Activated CD4-positive, alpha-beta memory T cell treated with anti-CD3 and anti-CD28 coated beads for 36 hours (primary cell): ENCODE results near the gene RABGAP1L. TPM values are rescaled to one million over a fixed set of nuclear protein-coding genes. Genes with fewer than 3 reads are reported as not detected.

Experiments
- CTCF ChIA-PET: fragments of 350-600 bp; sonication (Branson Sonifier 250); formaldehyde crosslinking; loops from one replicate; lab custom pipeline; 2021; ENCODE audit warnings: antibody characterized with exemption, inconsistent platforms; lab: Charles Lee
- POLR2A ChIA-PET: fragments of 350-600 bp; sonication (Branson Sonifier 250); formaldehyde crosslinking; loops from one replicate; lab custom pipeline; 2021; ENCODE audit warnings: antibody characterized with exemption; lab: Charles Lee
- DNase-seq: peaks from one replicate; pipeline ENCODE4 v3.0.0-alpha.2; 2020
- H3K27ac Mint-ChIP-seq: one replicate; pipeline ENCODE4 v1.8.0; 2021; ENCODE audit warnings: mixed read lengths
- H3K27me3 Mint-ChIP-seq: one replicate; pipeline ENCODE4 v1.8.0; 2021; ENCODE audit warnings: mixed read lengths
- H3K36me3 Mint-ChIP-seq: one replicate; pipeline ENCODE4 v1.8.0; 2021; ENCODE audit warnings: mixed read lengths
- H3K4me1 Mint-ChIP-seq: one replicate; pipeline ENCODE4 v1.8.0; 2021; ENCODE audit warnings: low read depth, mixed read lengths
- H3K4me3 Mint-ChIP-seq: one replicate; pipeline ENCODE4 v1.8.0; 2021; ENCODE audit warnings: mild to moderate bottlenecking, mixed read lengths
- H3K9me3 Mint-ChIP-seq: one replicate; pipeline ENCODE4 v1.8.0; 2021; ENCODE audit warnings: mixed read lengths
- intact Hi-C: fragments of 100-400 bp; cut with micrococcal nuclease; formaldehyde crosslinking; loops from one replicate; pipeline ENCODE4 v1.15.1; 2023
- total RNA-seq, 2 experiments: library from RNA; stranded (reverse); gene quantifications; one replicate each; pipeline ENCODE4 v1.2.3, GENCODE V29; 2021

The RABGAP1L gene
- total RNA-seq, 2 experiments from 2014 or later: 30.5 to 30.9 TPM

- H3K36me3 Mint-ChIP-seq: peaks cover 5% of the 10 kb centered on the region
- no peak for DNase-seq
- no peaks in the 10 kb centered on the region for H3K4me1 Mint-ChIP-seq
- intact Hi-C loops: no loop called here
- H3K4me3 Mint-ChIP-seq: no peak overlapping the region
- POLR2A ChIA-PET: no interaction called here
- no peak overlapping the region for H3K27ac Mint-ChIP-seq
- CTCF ChIA-PET: no interaction called here
- peaks cover 4% of the 10 kb centered on the region for H3K9me3 Mint-ChIP-seq
- no peaks in the 10 kb centered on the region for H3K27me3 Mint-ChIP-seq
These were observed 699.0 kb downstream of the RABGAP1L start for GRCh38 chr1:174858301-174858700.

GRCh38 chr1:174870319-174870718, 711.0 kb downstream of the RABGAP1L start:
- DNase-seq: no peak
- H3K27ac Mint-ChIP-seq: no peak overlapping the region
- POLR2A ChIA-PET: no interaction called here

GRCh38 chr1:174871886-174872285, 712.6 kb downstream of the RABGAP1L start:
- Mint-ChIP-seq H3K27ac (no peak overlapping the region), H3K4me3 (no peak overlapping the region), H3K4me1 (peaks cover 26% of the 10 kb centered on the region), H3K9me3 (peaks cover 11% of the 10 kb centered on the region), H3K36me3 (peaks cover 11% of the 10 kb centered on the region), H3K27me3 (no peaks in the 10 kb centered on the region)
- no peak for DNase-seq
- CTCF ChIA-PET: no interaction called here
- intact Hi-C loops: loop anchor here (5.0 to 10.0 kb wide), 2 partner anchors 95 to 107 kb away; no protein-coding TSS in a partner anchor
- POLR2A ChIA-PET: no interaction called here

More at GRCh38 chr1:174870319-174870718, 711.0 kb downstream of the RABGAP1L start:
- Mint-ChIP-seq H3K4me1 (peaks cover 21% of the 10 kb centered on the region), H3K27me3 (no peaks in the 10 kb centered on the region), H3K9me3 (peaks cover 11% of the 10 kb centered on the region), H3K4me3 (no peak overlapping the region), H3K36me3 (peaks cover 11% of the 10 kb centered on the region)
- CTCF ChIA-PET: no interaction called here
- intact Hi-C loops: loop anchor here (5.0 to 10.0 kb wide), 2 partner anchors 97 to 106 kb away; no protein-coding TSS in a partner anchor

DNA sequence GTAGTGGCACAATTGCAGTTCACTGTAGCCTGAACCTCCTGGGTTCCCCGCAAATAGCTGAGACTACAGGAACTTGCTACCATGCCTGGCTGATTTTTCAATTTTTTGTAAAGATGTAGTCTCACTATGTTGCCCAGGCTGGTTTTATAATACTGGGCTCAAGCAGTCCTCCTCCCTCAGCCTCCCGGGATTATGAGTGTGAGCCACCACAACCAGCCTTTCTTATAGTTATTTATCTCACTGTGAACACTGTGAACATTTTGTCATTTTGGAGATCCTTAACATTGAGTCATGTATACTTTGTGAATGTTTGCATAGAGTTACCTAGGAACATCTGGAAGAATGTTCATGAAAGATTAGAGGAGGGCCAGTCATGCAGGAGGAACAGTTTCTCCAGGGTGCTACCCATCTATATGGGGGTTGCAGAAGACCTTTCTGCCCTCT, 713.3 kb downstream of the RABGAP1L start:
- Mint-ChIP-seq H3K4me1 (peaks cover 27% of the 10 kb centered on the region), H3K9me3 (peaks cover 11% of the 10 kb centered on the region), H3K27me3 (no peaks in the 10 kb centered on the region), H3K36me3 (peaks cover 11% of the 10 kb centered on the region), H3K27ac (no peak overlapping the region), H3K4me3 (no peak overlapping the region)
- ChIA-PET CTCF (no interaction called here), POLR2A (no interaction called here)
- intact Hi-C loops: loop anchor here (5.0 to 10.0 kb wide), 2 partner anchors 95 to 108 kb away; no protein-coding TSS in a partner anchor
- DNase-seq: no peak

- Mint-ChIP-seq H3K4me3 (peak overlapping the region; percentile 54), H3K27ac (no peak overlapping the region), H3K27me3 (no peaks in the 10 kb centered on the region), H3K9me3 (peaks cover 3% of the 10 kb centered on the region), H3K4me1 (peaks cover 27% of the 10 kb centered on the region), H3K36me3 (peaks cover 3% of the 10 kb centered on the region)
- intact Hi-C loops: loop anchor here (5.0 to 10.0 kb wide), 2 partner anchors 93 to 110 kb away; no protein-coding TSS in a partner anchor
- DNase-seq: peak; percentile 15
- POLR2A ChIA-PET: interaction anchor here (1.1 kb wide), 1 partner anchor 74 kb away, joined by 4 read pairs; no protein-coding TSS in a partner anchor
- CTCF ChIA-PET: interaction anchor here (0.8 to 1.1 kb wide), 2 partner anchors 56 to 109 kb away, joined by 3 to 4 read pairs; no protein-coding TSS in a partner anchor
These were observed 715.2 kb downstream of the RABGAP1L start for GRCh38 chr1:174874331-174875053.

- POLR2A ChIA-PET: interaction anchor here (1.1 kb wide), 1 partner anchor 75 kb away, joined by 4 read pairs; no protein-coding TSS in a partner anchor
- peaks cover 27% of the 10 kb centered on the region for H3K4me1 Mint-ChIP-seq
- peak; percentile 25 for DNase-seq
- H3K27ac Mint-ChIP-seq: no peak overlapping the region
- H3K27me3 Mint-ChIP-seq: no peaks in the 10 kb centered on the region
- no peaks in the 10 kb centered on the region for H3K9me3 Mint-ChIP-seq
- intact Hi-C loops: loop anchor here (10.0 kb wide), 1 partner anchor 111 kb away; no protein-coding TSS in a partner anchor
- H3K4me3 Mint-ChIP-seq: peak overlapping the region; percentile 54
- H3K36me3 Mint-ChIP-seq: no peaks in the 10 kb centered on the region
- CTCF ChIA-PET: no interaction called here
These were observed 716.0 kb downstream of the RABGAP1L start for GRCh38 chr1:174875306-174875705.

DNA sequence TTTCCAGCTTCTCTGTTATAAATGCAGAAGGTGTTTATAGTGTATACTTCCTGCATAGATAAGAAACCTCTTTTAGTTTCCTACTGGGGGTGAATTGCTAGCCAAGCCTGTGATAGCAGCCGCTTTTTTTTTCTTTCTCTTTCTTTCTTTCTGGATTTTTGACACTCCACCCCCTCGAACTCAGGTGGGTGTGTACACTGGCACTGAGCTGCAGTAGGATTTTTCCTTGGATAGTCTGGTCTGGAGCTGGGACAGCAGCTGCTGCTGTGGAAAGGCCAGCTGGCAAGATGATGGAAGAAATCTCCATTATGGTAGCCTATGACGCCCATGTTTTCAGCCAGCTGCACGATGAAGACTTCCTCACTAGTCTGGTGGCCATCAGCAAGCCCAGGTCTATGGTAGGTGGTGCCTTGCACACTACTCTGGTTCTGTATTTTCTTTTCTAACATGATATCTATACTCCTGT, 717.9 kb downstream of the RABGAP1L start:
- POLR2A ChIA-PET: no interaction called here

DNA sequence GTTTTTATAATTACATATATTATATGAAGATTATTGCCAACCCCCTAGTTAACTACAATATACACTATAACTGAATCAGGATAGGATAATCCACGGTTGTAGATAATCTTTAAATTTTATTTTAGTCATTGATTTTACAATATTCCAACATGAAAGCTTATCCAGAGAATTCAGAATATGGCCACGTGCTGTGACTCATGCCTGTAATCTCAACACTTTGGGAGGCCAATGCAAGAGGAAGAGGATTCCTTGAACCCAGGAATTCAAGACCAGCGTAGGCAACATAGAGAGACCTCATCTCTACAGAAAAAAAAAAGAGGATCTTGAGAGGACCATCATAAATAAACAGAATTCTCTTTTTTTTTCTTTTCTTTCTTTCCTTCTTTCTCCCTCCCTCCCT, 720.9 kb downstream of the RABGAP1L start:
- Mint-ChIP-seq H3K4me3 (no peak overlapping the region), H3K4me1 (peaks cover 8% of the 10 kb centered on the region), H3K27ac (no peak overlapping the region), H3K27me3 (no peaks in the 10 kb centered on the region), H3K36me3 (no peaks in the 10 kb centered on the region), H3K9me3 (no peaks in the 10 kb centered on the region)
- ChIA-PET CTCF (no interaction called here), POLR2A (interaction anchor here (0.7 kb wide), 1 partner anchor 529 kb away, joined by 3 read pairs; no protein-coding TSS in a partner anchor)
- intact Hi-C loops: no loop called here
- DNase-seq: no peak

More for the DNA sequence above, 717.9 kb downstream of the RABGAP1L start:
- no peak for DNase-seq
- Mint-ChIP-seq H3K4me1 (peaks cover 20% of the 10 kb centered on the region), H3K27ac (peak overlapping the region; percentile 77), H3K9me3 (no peaks in the 10 kb centered on the region), H3K4me3 (peak overlapping the region; percentile 69), H3K27me3 (no peaks in the 10 kb centered on the region), H3K36me3 (no peaks in the 10 kb centered on the region)
- intact Hi-C loops: loop anchor here (10.0 kb wide), 1 partner anchor 112 kb away; no protein-coding TSS in a partner anchor
- CTCF ChIA-PET: interaction anchor here (1.2 kb wide), 1 partner anchor 9 kb away, joined by 3 read pairs; no protein-coding TSS in a partner anchor

DNA sequence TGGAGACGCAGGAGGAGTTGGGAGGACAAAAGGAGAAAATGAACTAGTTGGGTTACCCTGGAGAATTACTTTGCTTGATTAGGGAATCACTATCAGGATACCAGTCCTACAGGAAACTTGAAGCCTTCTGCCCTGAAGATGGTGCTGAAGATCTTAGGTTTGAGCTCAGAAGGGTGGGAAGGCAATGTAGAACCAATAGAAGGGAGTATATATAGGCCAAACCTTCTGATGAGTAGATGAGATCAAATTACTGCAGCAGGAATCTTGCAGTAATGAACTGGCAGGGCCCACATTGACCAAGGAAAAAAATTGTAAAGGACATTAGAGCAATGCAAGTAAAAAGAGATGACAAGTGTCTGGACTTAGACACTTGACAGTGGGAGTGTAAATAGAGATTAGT, 724.1 kb downstream of the RABGAP1L start:
- intact Hi-C loops: loop anchor here (2.0 kb wide), 1 partner anchor 99 kb away; no protein-coding TSS in a partner anchor
- no peaks in the 10 kb centered on the region for H3K27me3 Mint-ChIP-seq
- no peak overlapping the region for H3K27ac Mint-ChIP-seq
- POLR2A ChIA-PET: interaction anchor here (0.6 kb wide), 1 partner anchor 632 kb away, joined by 3 read pairs; no protein-coding TSS in a partner anchor
- no peak for DNase-seq
- no peak overlapping the region for H3K4me3 Mint-ChIP-seq
- no peaks in the 10 kb centered on the region for H3K36me3 Mint-ChIP-seq
- H3K9me3 Mint-ChIP-seq: no peaks in the 10 kb centered on the region
- CTCF ChIA-PET: interaction anchor here (1.3 to 1.7 kb wide), 3 partner anchors 99 to 113 kb away, joined by 3 to 6 read pairs (median 4); no protein-coding TSS in a partner anchor
- no peaks in the 10 kb centered on the region for H3K4me1 Mint-ChIP-seq

DNA sequence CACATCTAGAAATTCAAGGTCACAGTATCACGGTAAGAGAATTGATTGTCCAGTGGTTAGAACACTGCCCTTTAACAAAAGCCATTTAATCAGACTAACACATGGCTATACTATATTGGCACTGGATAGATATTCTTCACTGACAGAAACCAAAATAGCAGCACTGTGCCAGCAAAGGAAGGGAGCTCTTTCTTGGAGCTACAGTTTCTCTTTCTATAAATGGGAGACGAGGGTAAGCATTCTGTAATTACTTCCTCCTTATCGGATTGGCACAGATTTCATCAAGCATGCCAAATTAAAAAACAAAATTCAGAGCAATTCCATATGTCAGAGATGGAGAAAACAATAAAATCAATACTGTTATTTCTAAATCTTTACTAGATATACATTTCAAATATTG, 724.7 kb downstream of the RABGAP1L start:
- no peak overlapping the region for H3K4me3 Mint-ChIP-seq
- H3K27ac Mint-ChIP-seq: no peak overlapping the region
- POLR2A ChIA-PET: no interaction called here
- CTCF ChIA-PET: interaction anchor here (1.3 to 1.7 kb wide), 3 partner anchors 99 to 112 kb away, joined by 3 to 6 read pairs (median 4); no protein-coding TSS in a partner anchor
- no peak for DNase-seq
- H3K9me3 Mint-ChIP-seq: no peaks in the 10 kb centered on the region
- no peaks in the 10 kb centered on the region for H3K27me3 Mint-ChIP-seq
- H3K36me3 Mint-ChIP-seq: no peaks in the 10 kb centered on the region
- no peaks in the 10 kb centered on the region for H3K4me1 Mint-ChIP-seq
- intact Hi-C loops: no loop called here

- Mint-ChIP-seq H3K4me3 (no peak overlapping the region), H3K4me1 (no peaks in the 10 kb centered on the region), H3K27me3 (no peaks in the 10 kb centered on the region), H3K36me3 (no peaks in the 10 kb centered on the region), H3K9me3 (no peaks in the 10 kb centered on the region), H3K27ac (no peak overlapping the region)
- ChIA-PET CTCF (interaction anchor here (1.7 kb wide), 1 partner anchor 98 kb away, joined by 6 read pairs; no protein-coding TSS in a partner anchor), POLR2A (no interaction called here)
- intact Hi-C loops: no loop called here
- no peak for DNase-seq
These were observed 725.2 kb downstream of the RABGAP1L start for GRCh38 chr1:174884566-174884965.

DNA sequence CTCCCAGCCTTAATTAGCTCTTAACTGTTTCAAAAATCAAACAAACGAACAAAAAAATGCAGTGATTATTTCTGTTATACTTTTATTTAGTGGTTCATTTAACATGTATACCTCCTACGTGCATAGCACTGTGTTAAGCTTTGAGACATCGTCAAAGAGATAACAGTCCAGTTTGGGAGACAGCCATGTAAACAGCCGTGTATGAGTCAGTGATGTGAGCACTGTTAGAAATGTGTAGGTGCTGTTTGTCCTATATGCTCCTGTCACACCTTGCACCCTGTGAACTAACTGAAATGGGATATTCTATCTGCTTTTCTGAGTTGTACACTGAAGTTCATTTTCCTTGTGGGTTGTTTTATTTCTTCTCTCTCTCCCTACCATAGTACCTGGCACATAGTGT, 730.7 kb downstream of the RABGAP1L start:
- no peak for DNase-seq
- H3K4me1 Mint-ChIP-seq: peaks cover 10% of the 10 kb centered on the region
- peaks cover 7% of the 10 kb centered on the region for H3K36me3 Mint-ChIP-seq
- CTCF ChIA-PET: no interaction called here
- no peak overlapping the region for H3K4me3 Mint-ChIP-seq
- no peaks in the 10 kb centered on the region for H3K27me3 Mint-ChIP-seq
- H3K27ac Mint-ChIP-seq: no peak overlapping the region
- intact Hi-C loops: no loop called here
- POLR2A ChIA-PET: no interaction called here
- H3K9me3 Mint-ChIP-seq: no peaks in the 10 kb centered on the region
